GM12878 (cell line): ENCODE measurements around the gene HSD17B1. TPM values are rescaled to one million over a fixed set of nuclear protein-coding genes. Genes with fewer than 3 reads are reported as not detected.

Experiments
- BHLHE40 ChIP-seq, 2 experiments: fragments of 450-650 bp in 1 of 2; IDR thresholded peaks; 2 replicates each; pipeline ENCODE4 v1.6.1; 2011 to 2017; ENCODE audit warnings: low read depth in 2 of 2, borderline replicate concordance in 1 of 2, improper control_type of control experiment in 1 of 2, low read length in 1 of 2, mild to moderate bottlenecking in 1 of 2
- CBX5 ChIP-seq: sonication (generic); IDR thresholded peaks from 2 replicates; pipeline ENCODE4 v1.6.1; 2016; ENCODE audit warnings: low read depth, moderate library complexity, mild to moderate bottlenecking, inconsistent platforms
- CREM ChIP-seq: IDR thresholded peaks from 2 replicates; pipeline ENCODE4 v1.6.1; 2014; ENCODE audit warnings: antibody characterized with exemption, low read depth
- DPF2 ChIP-seq: fragments of 450-650 bp; IDR thresholded peaks from 2 replicates; pipeline ENCODE4 v1.6.1; 2017; ENCODE audit warnings: mild to moderate bottlenecking
- EGR1 ChIP-seq, 2 experiments: IDR thresholded peaks; 1 replicate in 1 of 2; 2 replicates in 1 of 2; pipeline ENCODE4 v1.6.1; 2011 to 2012; ENCODE audit warnings: low read depth in 2 of 2, low read length in 2 of 2, borderline replicate concordance in 1 of 2, mild to moderate bottlenecking in 1 of 2, moderate library complexity in 1 of 2
- ELK1 ChIP-seq: IDR thresholded peaks from 2 replicates; pipeline ENCODE4 v1.6.1; 2012; ENCODE audit warnings: low read depth, low read length, improper control_type of control experiment
- ETV6 ChIP-seq, 2 experiments: fragments of 450-650 bp in 1 of 2; IDR thresholded peaks in 1 of 2; conservative IDR thresholded peaks in 1 of 2; 2 replicates each; pipeline ENCODE4 v1.6.1; 2014; ENCODE audit warnings: antibody characterized with exemption in 1 of 2, borderline replicate concordance in 1 of 2, low read depth in 1 of 2, mild to moderate bottlenecking in 1 of 2, moderate library complexity in 1 of 2
- HDAC6 ChIP-seq: fragments of 200-600 bp; sonication (generic); IDR thresholded peaks from one replicate; pipeline ENCODE4 v1.8.0; 2017; ENCODE audit warnings: antibody characterized with exemption; ENCODE audit not compliant: unreplicated experiment
- IKZF2 ChIP-seq, 2 experiments: fragments of 450-650 bp; IDR thresholded peaks; 2 replicates each; pipeline ENCODE4 v1.6.1; 2017; ENCODE audit warnings: mild to moderate bottlenecking in 2 of 2, moderate library complexity in 2 of 2
- MYB ChIP-seq: fragments of 150-350 bp; IDR thresholded peaks from 2 replicates; pipeline ENCODE4 v1.6.1; 2014; ENCODE audit warnings: mild to moderate bottlenecking, low read depth, low read length, borderline replicate concordance
- NFYA ChIP-seq: IDR thresholded peaks from 2 replicates; pipeline ENCODE4 v1.6.1; 2011; ENCODE audit warnings: low read depth, mild to moderate bottlenecking, low read length, improper control_type of control experiment, borderline replicate concordance
- NRF1 ChIP-seq: conservative IDR thresholded peaks from 2 replicates; pipeline ENCODE4 v1.6.1; 2011; ENCODE audit warnings: mild to moderate bottlenecking, low read depth, low read length, improper control_type of control experiment
- RELA ChIP-seq: fragments of 450-650 bp; IDR thresholded peaks from 2 replicates; pipeline ENCODE4 v1.8.0; 2014; ENCODE audit warnings: borderline replicate concordance; ENCODE audit not compliant: partially characterized antibody
- RUNX3 ChIP-seq: IDR thresholded peaks from 2 replicates; pipeline ENCODE4 v1.6.1; 2012; ENCODE audit warnings: low read length, inconsistent platforms
- SIX5 ChIP-seq: IDR thresholded peaks from 2 replicates; pipeline ENCODE4 v1.6.1; 2011; ENCODE audit warnings: mild to moderate bottlenecking, low read depth, low read length, moderate library complexity; ENCODE audit not compliant: severe bottlenecking
- SREBF2 ChIP-seq: IDR thresholded peaks from 2 replicates; pipeline ENCODE4 v1.6.1; 2012; ENCODE audit warnings: mild to moderate bottlenecking, low read length
- STAT1 ChIP-seq: fragments of 450-650 bp; conservative IDR thresholded peaks from 2 replicates; pipeline ENCODE4 v1.6.1; 2014; ENCODE audit warnings: antibody characterized with exemption, mild to moderate bottlenecking
- TCF7 ChIP-seq: IDR thresholded peaks from 2 replicates; pipeline ENCODE4 v1.6.1; 2014; ENCODE audit warnings: antibody characterized with exemption, borderline replicate concordance
- YY1 ChIP-seq: IDR thresholded peaks from 2 replicates; pipeline ENCODE4 v1.6.1; 2011; ENCODE audit warnings: low read depth, mild to moderate bottlenecking, low read length
- polyA plus RNA-seq, 11 experiments: library from polyadenylated mRNA; depleted of rRNA in 4 of 11; unstranded in 6 of 11; stranded (reverse) in 5 of 11; fragments of >200 nt; fragmentation: Nextera tagmentation in 4 of 11; fragmentation: Illumina TruSeq in 1 of 11; extraction: Ambion mirVana in 4 of 11; extraction: Trizol in 1 of 11; gene quantifications; 1 replicate in 1 of 11; 2 replicates in 10 of 11; pipeline versions ENCODE4 v1.2.1 to v1.2.3, GENCODE V29; 2011 to 2016; ENCODE audit warnings: inconsistent platforms in 2 of 11, missing spikeins in 2 of 11, low read depth in 1 of 11
- total RNA-seq, 4 experiments: library from RNA; depleted of rRNA in 3 of 4; stranded (reverse); fragments of >200 nt in 3 of 4; fragmentation: Illumina TruSeq in 1 of 4; extraction: Trizol in 1 of 4; gene quantifications; 2 replicates each; pipeline versions ENCODE4 v1.2.1 to v1.2.3, GENCODE V29; 2013 to 2021
- TF ChIP-seq, protein P1 (sequence below): fragments of 450-650 bp; IDR thresholded peaks from 2 replicates; pipeline ENCODE4 v1.6.1; 2016; ENCODE audit warnings: mild to moderate bottlenecking
- TF ChIP-seq, protein P2 (sequence below): fragments of 150-350 bp; IDR thresholded peaks from 2 replicates; pipeline ENCODE4 v1.6.1; 2014; ENCODE audit warnings: mild to moderate bottlenecking, low read depth, low read length
- TF ChIP-seq, protein P3 (sequence below): fragments of 450-650 bp; IDR thresholded peaks from 2 replicates; pipeline ENCODE4 v1.6.1; 2017; ENCODE audit warnings: low read depth, mild to moderate bottlenecking, moderate library complexity

Gene HSD17B1
- total and polyA plus RNA-seq, 10 of the 15 experiments (the other 5 are each of a cell fraction or from before 2014, with no cell fraction given): 0.15 to 1.1 (median 0.42) TPM

- TF ChIP-seq CREM (peak; percentile 78), BHLHE40 (IDR thresholded peaks at IDR 0.05; ENCODE audit: borderline replicate concordance in 1 of 2, low read depth in 2 of 2, low read length in 1 of 2) (peak in 1 of 2 experiments; percentile 23; a peak in 1 of 4 replicates), RELA (no peak), CBX5 (no peak), SIX5 (peak; percentile 10), MYB (0 out of 2 replicates have a peak, but pooled peaks have one; percentile 14), DPF2 (peak; percentile 74), NRF1 (no peak), HDAC6 (no peak), ETV6 (conservative IDR thresholded peaks at IDR 0.05 in 1 of 2, IDR thresholded peaks at IDR 0.05 in 1 of 2; ENCODE audit: borderline replicate concordance in 1 of 2, low read depth in 1 of 2) (peak in 1 of 2 experiments; percentile 29; a peak in 1 of 4 replicates), STAT1 (no peak), ELK1 (no peak), IKZF2 (IDR thresholded peaks at IDR 0.05) (peak; percentile 93), EGR1 (IDR thresholded peaks at IDR 0.05; ENCODE audit: borderline replicate concordance in 1 of 2, low read depth in 2 of 2, low read length in 2 of 2) (no peak), NFYA (no peak), YY1 (peak; percentile 46; the same call in 1 of the 2 replicates), TCF7 (no peak), SREBF2 (no peak), RUNX3 (peak; percentile 98)
- TF ChIP-seq, protein P1, sequence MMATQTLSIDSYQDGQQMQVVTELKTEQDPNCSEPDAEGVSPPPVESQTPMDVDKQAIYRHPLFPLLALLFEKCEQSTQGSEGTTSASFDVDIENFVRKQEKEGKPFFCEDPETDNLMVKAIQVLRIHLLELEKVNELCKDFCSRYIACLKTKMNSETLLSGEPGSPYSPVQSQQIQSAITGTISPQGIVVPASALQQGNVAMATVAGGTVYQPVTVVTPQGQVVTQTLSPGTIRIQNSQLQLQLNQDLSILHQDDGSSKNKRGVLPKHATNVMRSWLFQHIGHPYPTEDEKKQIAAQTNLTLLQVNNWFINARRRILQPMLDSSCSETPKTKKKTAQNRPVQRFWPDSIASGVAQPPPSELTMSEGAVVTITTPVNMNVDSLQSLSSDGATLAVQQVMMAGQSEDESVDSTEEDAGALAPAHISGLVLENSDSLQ: no peak
- TF ChIP-seq, protein P2, sequence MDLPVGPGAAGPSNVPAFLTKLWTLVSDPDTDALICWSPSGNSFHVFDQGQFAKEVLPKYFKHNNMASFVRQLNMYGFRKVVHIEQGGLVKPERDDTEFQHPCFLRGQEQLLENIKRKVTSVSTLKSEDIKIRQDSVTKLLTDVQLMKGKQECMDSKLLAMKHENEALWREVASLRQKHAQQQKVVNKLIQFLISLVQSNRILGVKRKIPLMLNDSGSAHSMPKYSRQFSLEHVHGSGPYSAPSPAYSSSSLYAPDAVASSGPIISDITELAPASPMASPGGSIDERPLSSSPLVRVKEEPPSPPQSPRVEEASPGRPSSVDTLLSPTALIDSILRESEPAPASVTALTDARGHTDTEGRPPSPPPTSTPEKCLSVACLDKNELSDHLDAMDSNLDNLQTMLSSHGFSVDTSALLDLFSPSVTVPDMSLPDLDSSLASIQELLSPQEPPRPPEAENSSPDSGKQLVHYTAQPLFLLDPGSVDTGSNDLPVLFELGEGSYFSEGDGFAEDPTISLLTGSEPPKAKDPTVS: no peak
- TF ChIP-seq, protein P3, sequence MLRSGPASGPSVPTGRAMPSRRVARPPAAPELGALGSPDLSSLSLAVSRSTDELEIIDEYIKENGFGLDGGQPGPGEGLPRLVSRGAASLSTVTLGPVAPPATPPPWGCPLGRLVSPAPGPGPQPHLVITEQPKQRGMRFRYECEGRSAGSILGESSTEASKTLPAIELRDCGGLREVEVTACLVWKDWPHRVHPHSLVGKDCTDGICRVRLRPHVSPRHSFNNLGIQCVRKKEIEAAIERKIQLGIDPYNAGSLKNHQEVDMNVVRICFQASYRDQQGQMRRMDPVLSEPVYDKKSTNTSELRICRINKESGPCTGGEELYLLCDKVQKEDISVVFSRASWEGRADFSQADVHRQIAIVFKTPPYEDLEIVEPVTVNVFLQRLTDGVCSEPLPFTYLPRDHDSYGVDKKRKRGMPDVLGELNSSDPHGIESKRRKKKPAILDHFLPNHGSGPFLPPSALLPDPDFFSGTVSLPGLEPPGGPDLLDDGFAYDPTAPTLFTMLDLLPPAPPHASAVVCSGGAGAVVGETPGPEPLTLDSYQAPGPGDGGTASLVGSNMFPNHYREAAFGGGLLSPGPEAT: peak; percentile 89
These were observed 25.7 kb downstream of the HSD17B1 start (continued) for GRCh38 chr17:42578282-42578869.
